Measurements from ENCODE around the gene NUP153. TPM values are rescaled to one million over a fixed set of nuclear protein-coding genes. Genes with fewer than 3 reads are reported as not detected.
A peak's percentile ranks its signal among the peaks of the same experiment; 100 is the strongest.
"Not testable (repeated sequence)": the region's sequence is repeated elsewhere in the genome, so short reads cannot be mapped to it uniquely, and the experiment has no call there.

NUP153 gene
- polyA plus RNA-seq (2013, experiment 1 of 4): 74.8 TPM
- 81.3 TPM for polyA plus RNA-seq (2013, experiment 2 of 4)
- 53.9 TPM for polyA plus RNA-seq (2013, experiment 3 of 4)
- 60.4 TPM for polyA plus RNA-seq (2013, experiment 4 of 4)

GRCh38 chr6:17706580-17707370, at the start of gene NUP153:
NUP153 (minus strand) TSS chr6:17706925; CDS start chr6:17706387, 538 bp downstream.
- Histone ChIP-seq H3K27ac (ENCODE audit: insufficient read depth, low read depth, low read length, poor library complexity, severe bottlenecking) (peak within 1 kb of the TSS; percentile 99), H3K4me1 (ENCODE audit: control insufficient read depth, insufficient read depth, low read length) (no peaks in the 10 kb centered on the region), H3K27me3 (ENCODE audit: control insufficient read depth, insufficient read depth, low read length, poor library complexity, severe bottlenecking) (no peaks in the 10 kb centered on the region), H3K4me3 (ENCODE audit: insufficient read depth, low read depth, low read length) (peak within 1 kb of the TSS; percentile 92), H3K9me3 (ENCODE audit: control insufficient read depth, low read length) (no peaks in the 10 kb centered on the region), H3K36me3 (ENCODE audit: control insufficient read depth, insufficient read depth, low read length) (no peaks in the 10 kb centered on the region)
- WGBS, 2 experiments: 0 to 1% methylated on average over 66 to 67 of the region's 69 CpGs

GRCh38 chr6:17754254-17754653, 47.5 kb upstream of the NUP153 start:
- WGBS, 2 experiments: 90 to 100% methylated on average over 2 to 3 of the region's 3 CpGs
- no peak overlapping the region for H3K27ac ChIP-seq (ENCODE audit: insufficient read depth, low read depth, low read length, poor library complexity, severe bottlenecking)

GRCh38 chr6:17745324-17745723, 38.6 kb upstream of the NUP153 start:
- H3K4me3 ChIP-seq (ENCODE audit: insufficient read depth, low read depth, low read length); H3K9me3 ChIP-seq (ENCODE audit: control insufficient read depth, low read length); H3K27me3 ChIP-seq (ENCODE audit: control insufficient read depth, insufficient read depth, low read length, poor library complexity, severe bottlenecking); H3K36me3 ChIP-seq (ENCODE audit: control insufficient read depth, insufficient read depth, low read length); H3K4me1 ChIP-seq (ENCODE audit: control insufficient read depth, insufficient read depth, low read length); H3K27ac ChIP-seq (ENCODE audit: insufficient read depth, low read depth, low read length, poor library complexity, severe bottlenecking): not testable (repeated sequence)
- 95 to 97% methylated on average over 35 of the region's 35 CpGs for WGBS, 2 experiments

More at GRCh38 chr6:17754254-17754653, 47.5 kb upstream of the NUP153 start:
- no peaks in the 10 kb centered on the region for H3K4me1 ChIP-seq (ENCODE audit: control insufficient read depth, insufficient read depth, low read length)
- no peaks in the 10 kb centered on the region for H3K36me3 ChIP-seq (ENCODE audit: control insufficient read depth, insufficient read depth, low read length)
- no peak overlapping the region for H3K4me3 ChIP-seq (ENCODE audit: insufficient read depth, low read depth, low read length)
- H3K27me3 ChIP-seq (ENCODE audit: control insufficient read depth, insufficient read depth, low read length, poor library complexity, severe bottlenecking): no peaks in the 10 kb centered on the region
- no peaks in the 10 kb centered on the region for H3K9me3 ChIP-seq (ENCODE audit: control insufficient read depth, low read length)

GRCh38 chr6:17744757-17745308, 38.1 kb upstream of the NUP153 start:
- H3K4me1 ChIP-seq (ENCODE audit: control insufficient read depth, insufficient read depth, low read length); H3K36me3 ChIP-seq (ENCODE audit: control insufficient read depth, insufficient read depth, low read length): not testable (repeated sequence)
- WGBS, 2 experiments: 94 to 95% methylated on average over 13 of the region's 13 CpGs

GRCh38 chr6:17744019-17744756, 37.5 kb upstream of the NUP153 start:
- H3K27ac ChIP-seq (ENCODE audit: insufficient read depth, low read depth, low read length, poor library complexity, severe bottlenecking): no peak overlapping the region

More at GRCh38 chr6:17744757-17745308, 38.1 kb upstream of the NUP153 start:
- not testable (repeated sequence) for H3K4me3 ChIP-seq (ENCODE audit: insufficient read depth, low read depth, low read length); H3K27ac ChIP-seq (ENCODE audit: insufficient read depth, low read depth, low read length, poor library complexity, severe bottlenecking); H3K27me3 ChIP-seq (ENCODE audit: control insufficient read depth, insufficient read depth, low read length, poor library complexity, severe bottlenecking); H3K9me3 ChIP-seq (ENCODE audit: control insufficient read depth, low read length)

GRCh38 chr6:17741507-17741906, 34.8 kb upstream of the NUP153 start:
- Histone ChIP-seq H3K9me3 (ENCODE audit: control insufficient read depth, low read length) (no peaks in the 10 kb centered on the region), H3K27ac (ENCODE audit: insufficient read depth, low read depth, low read length, poor library complexity, severe bottlenecking) (no peak overlapping the region), H3K4me1 (ENCODE audit: control insufficient read depth, insufficient read depth, low read length) (no peaks in the 10 kb centered on the region), H3K36me3 (ENCODE audit: control insufficient read depth, insufficient read depth, low read length) (no peaks in the 10 kb centered on the region), H3K4me3 (ENCODE audit: insufficient read depth, low read depth, low read length) (no peak overlapping the region), H3K27me3 (ENCODE audit: control insufficient read depth, insufficient read depth, low read length, poor library complexity, severe bottlenecking) (no peaks in the 10 kb centered on the region)
- 85 to 87% methylated on average over 8 of the region's 8 CpGs for WGBS, 2 experiments

More at GRCh38 chr6:17744019-17744756, 37.5 kb upstream of the NUP153 start:
- Histone ChIP-seq H3K4me3 (ENCODE audit: insufficient read depth, low read depth, low read length) (no peak overlapping the region), H3K4me1 (ENCODE audit: control insufficient read depth, insufficient read depth, low read length) (no peaks in the 10 kb centered on the region), H3K27me3 (ENCODE audit: control insufficient read depth, insufficient read depth, low read length, poor library complexity, severe bottlenecking) (no peaks in the 10 kb centered on the region), H3K9me3 (ENCODE audit: control insufficient read depth, low read length) (no peaks in the 10 kb centered on the region), H3K36me3 (ENCODE audit: control insufficient read depth, insufficient read depth, low read length) (no peaks in the 10 kb centered on the region)
- WGBS, 2 experiments: 89% methylated on average over 11 of the region's 11 CpGs

- Histone ChIP-seq H3K27me3 (ENCODE audit: control insufficient read depth, insufficient read depth, low read length, poor library complexity, severe bottlenecking) (no peaks in the 10 kb centered on the region), H3K4me3 (ENCODE audit: insufficient read depth, low read depth, low read length) (no peak overlapping the region), H3K36me3 (ENCODE audit: control insufficient read depth, insufficient read depth, low read length) (no peaks in the 10 kb centered on the region), H3K27ac (ENCODE audit: insufficient read depth, low read depth, low read length, poor library complexity, severe bottlenecking) (no peak overlapping the region), H3K9me3 (ENCODE audit: control insufficient read depth, low read length) (no peaks in the 10 kb centered on the region), H3K4me1 (ENCODE audit: control insufficient read depth, insufficient read depth, low read length) (no peaks in the 10 kb centered on the region)
- WGBS, 2 experiments: 90 to 91% methylated on average over 5 of the region's 5 CpGs
Measured at GRCh38 chr6:17740559-17741220, 34.0 kb upstream of the NUP153 start.

GRCh38 chr6:17737704-17738252, 31.1 kb upstream of the NUP153 start:
- no peak overlapping the region for H3K4me3 ChIP-seq (ENCODE audit: insufficient read depth, low read depth, low read length)
- H3K4me1 ChIP-seq (ENCODE audit: control insufficient read depth, insufficient read depth, low read length): no peaks in the 10 kb centered on the region
- H3K36me3 ChIP-seq (ENCODE audit: control insufficient read depth, insufficient read depth, low read length): no peaks in the 10 kb centered on the region
- H3K27ac ChIP-seq (ENCODE audit: insufficient read depth, low read depth, low read length, poor library complexity, severe bottlenecking): no peak overlapping the region
- H3K27me3 ChIP-seq (ENCODE audit: control insufficient read depth, insufficient read depth, low read length, poor library complexity, severe bottlenecking): no peaks in the 10 kb centered on the region
- H3K9me3 ChIP-seq (ENCODE audit: control insufficient read depth, low read length): no peaks in the 10 kb centered on the region
- 80 to 100% methylated on average over 1 of the region's 1 CpG for WGBS, 2 experiments

GRCh38 chr6:17735311-17735710, 28.6 kb upstream of the NUP153 start:
- H3K4me3 ChIP-seq (ENCODE audit: insufficient read depth, low read depth, low read length); H3K27me3 ChIP-seq (ENCODE audit: control insufficient read depth, insufficient read depth, low read length, poor library complexity, severe bottlenecking); H3K4me1 ChIP-seq (ENCODE audit: control insufficient read depth, insufficient read depth, low read length); H3K36me3 ChIP-seq (ENCODE audit: control insufficient read depth, insufficient read depth, low read length); H3K9me3 ChIP-seq (ENCODE audit: control insufficient read depth, low read length); H3K27ac ChIP-seq (ENCODE audit: insufficient read depth, low read depth, low read length, poor library complexity, severe bottlenecking): not testable (repeated sequence)
- WGBS, 2 experiments: 92 to 95% methylated on average over 24 to 26 of the region's 27 CpGs

Data from ectodermal cell (in vitro differentiated cells).